Fibroblast of skin of right quadriceps (primary cell): ENCODE measurements around the gene BMERB1.
A peak's percentile ranks its signal among the peaks of the same experiment; 100 is the strongest.
"Not testable (repeated sequence)": the region's sequence is repeated elsewhere in the genome, so short reads cannot be mapped to it uniquely, and the experiment has no call there.

ENCODE experiments used
- DNase-seq: peaks from one replicate; pipeline ENCODE4 v3.0.0-alpha.2; 2013

Gene BMERB1

DNA sequence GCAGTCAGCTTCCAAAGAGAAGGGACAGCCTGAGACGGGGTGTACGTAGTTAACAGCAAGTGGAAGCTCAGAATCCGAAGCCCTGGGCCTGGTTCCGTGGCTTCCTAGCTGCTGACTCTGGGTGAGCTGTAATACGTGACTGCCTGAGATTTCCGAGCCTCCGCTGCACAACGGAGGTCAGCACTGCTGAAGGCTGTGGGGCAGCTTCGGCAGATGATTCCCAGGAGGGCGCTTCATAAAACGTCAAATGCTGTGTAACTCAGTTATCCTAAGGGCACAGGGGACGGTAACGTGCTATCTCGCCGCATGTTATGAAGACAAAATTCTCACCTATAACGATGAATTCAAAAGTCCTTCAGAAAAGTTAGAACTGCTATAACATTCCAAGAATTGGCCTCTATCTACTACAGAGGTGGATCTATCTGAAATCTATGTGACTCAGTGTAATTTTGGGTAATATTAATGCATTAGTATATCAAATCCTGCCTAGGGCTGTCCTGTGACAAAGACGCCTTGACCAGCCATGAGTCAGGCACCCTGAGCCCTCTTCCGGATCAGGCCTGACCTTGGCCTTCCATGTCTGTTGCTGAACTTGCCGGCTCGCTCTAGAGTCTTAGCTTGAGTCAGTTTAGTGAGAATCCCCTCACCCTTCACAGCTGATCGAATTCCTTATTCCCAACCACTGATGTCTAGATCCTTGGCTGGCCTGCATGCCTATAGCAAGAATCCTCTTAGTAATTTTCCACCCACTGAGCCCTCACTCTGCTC is 165.1 kb downstream of the BMERB1 start:
- no peak for DNase-seq

GRCh38 chr16:15601212-15601879 is 167.0 kb downstream of the BMERB1 start:
- no peak for DNase-seq

- DNase-seq, result no peak
Measured at GRCh38 chr16:15602285-15603044, 168.1 kb downstream of the BMERB1 start.

DNA sequence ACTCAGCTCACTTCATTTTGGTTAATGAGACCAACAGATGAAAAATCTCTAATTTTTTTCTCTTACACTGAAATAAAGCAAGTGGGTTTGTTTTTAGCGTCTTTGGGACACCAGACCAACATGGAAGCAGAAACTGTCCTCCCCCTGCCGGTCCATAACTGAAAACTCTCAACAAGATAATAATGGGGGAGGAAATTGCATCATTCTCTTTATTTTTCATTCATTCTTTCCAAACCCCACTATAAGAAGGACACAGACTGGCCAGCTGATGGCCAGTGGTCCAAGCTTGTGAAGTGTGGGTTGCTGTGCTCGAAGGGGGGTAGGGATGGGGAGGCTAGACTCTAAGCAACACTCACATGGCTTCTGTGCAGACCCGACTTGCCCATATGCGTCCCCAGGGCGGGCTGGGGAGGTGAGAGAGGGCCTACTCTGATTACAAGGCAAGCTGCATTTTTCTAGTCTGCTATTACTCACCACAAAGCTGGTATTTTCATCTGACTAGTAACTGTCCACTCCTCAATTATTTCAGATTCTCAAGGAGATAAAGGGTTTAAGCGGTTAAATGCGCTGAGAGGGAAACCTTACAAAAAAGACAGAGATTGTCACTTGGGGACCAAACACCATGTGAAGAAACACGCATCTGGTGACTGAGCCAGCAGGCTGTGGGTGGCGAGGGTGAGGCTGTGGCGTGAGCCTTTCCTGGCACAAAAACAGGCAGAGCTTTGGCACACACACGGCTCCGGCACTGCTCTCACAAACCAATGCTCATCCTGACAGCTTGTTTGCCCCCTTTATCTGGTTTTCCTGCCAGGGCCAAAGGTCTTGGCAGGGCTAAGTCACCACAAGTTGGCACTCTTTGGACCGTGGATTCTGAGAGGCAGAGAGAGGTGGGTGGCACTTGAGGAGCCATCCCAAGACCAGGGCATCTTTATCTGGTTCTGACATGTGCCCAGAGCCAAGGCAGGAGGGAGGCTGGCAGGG is 170.4 kb downstream of the BMERB1 start:
- no peak for DNase-seq

DNA sequence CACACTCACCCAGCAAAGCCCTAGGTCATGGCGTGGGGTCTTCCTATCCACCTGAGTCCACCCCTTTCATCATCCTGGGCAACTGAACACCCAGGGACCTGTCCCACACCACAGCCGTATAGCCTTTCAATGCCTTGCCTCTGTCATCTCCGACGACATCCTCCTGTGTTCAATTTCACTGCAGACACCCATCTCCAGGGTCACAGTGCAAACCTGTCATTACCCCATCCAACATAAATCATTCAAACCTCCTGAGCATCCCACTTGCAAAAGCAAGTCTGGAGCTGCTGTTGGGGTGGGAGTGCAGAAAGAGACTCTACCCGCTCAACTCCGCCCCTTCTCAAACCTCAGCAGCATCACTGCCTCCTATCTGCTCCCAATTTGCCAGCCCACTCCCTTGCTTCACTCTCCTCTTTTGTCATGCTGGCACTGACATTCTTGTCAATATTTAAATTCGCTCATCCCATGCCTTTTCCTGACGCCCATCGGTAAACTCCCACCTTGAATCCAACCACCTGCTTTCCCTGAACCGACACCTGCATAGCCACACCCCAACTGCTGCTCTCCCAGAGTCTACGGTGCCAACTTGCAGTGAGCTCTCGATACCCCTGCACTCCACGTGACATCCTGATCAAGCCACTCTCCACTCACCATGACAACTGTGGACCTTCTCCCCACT is 171.6 kb downstream of the BMERB1 start:
- DNase-seq, result no peak

GRCh38 chr16:15606518-15607220 is 172.3 kb downstream of the BMERB1 start:
- DNase-seq, result no peak

DNA sequence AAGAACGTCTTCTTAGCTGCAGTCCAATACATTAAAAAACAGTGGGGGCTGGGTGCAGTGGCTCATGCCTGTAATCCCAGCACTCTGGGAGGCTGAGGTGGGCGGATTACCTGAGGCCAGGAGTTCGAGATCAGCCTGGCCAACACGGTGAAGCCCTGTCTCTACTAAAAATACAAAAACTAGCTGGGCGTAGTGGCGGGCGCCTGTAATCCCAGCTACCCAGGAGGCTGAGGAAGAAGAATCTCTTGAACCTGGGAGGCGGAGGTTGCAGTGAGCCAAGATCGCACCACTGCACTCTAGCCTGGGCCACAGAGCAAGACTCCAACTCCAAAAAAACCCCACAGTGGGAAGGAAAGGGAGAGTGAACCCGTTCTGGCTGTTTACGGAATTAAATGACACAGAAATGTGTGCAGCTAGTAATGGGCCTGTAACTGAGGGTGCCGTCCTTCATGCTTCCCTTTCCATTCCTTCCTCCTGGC is 172.9 kb downstream of the BMERB1 start:
- DNase-seq, result not testable (repeated sequence)

DNA sequence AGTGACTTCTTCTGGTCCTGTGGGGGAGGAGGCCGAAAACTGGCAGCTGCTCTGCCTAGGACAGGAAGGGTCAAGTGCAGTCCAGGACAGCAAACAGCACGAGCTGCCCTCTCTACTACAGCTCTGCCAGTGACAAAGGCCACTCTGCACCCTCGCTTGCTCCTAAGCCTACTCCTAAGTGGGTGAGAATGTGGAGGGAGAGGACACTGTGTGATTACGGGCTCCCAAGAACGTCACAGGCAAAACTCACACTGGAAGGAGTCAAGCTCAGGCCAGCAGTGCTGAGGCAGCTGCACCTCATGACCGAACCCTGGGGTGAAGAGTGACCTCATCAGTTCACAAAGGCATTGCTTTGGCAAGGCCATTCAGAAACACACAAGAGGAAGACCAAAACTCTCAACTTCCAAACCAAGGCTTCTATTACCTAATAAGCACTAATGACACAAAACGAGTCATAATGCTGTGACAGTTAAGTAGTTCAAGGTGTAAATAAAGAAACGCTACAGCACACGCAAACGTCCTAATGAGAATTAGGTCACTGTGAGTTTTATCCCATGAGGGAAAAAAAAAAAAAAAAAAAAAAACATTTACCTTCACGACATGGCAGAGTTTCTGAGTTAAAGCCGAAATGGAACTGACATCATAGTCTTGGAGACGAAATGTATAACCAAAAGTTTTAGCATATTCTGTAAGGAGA is 173.5 kb downstream of the BMERB1 start:
- DNase-seq, result no peak

- no peak for DNase-seq
Measured at GRCh38 chr16:15608398-15609285, 174.3 kb downstream of the BMERB1 start.

- no peak for DNase-seq
Measured at GRCh38 chr16:15609286-15609649, 174.9 kb downstream of the BMERB1 start.

DNA sequence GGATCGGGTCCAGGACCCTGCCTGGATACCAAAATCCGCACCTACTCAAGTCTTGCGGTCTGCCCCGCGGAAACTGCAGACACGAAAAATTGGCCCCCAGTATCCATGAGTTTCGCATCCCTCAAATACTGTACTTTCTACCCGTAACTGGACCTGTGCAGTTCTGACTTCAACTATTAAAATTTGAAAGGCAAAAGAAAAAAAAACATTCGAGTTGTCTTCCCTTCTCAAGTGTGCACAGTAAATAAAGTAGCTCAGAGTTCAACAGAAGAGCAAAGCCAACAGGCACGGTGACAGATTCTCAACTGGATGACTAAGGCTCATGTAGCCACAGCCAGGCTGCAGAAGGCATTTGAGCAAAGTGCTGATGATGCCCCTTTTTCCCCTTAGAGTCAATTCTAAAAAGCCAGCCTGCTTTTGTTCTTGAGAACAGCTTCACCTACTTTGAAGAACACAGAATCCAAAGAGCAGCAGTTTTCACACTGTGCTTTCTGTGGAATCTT is 176.0 kb downstream of the BMERB1 start:
- DNase-seq, result no peak

DNA sequence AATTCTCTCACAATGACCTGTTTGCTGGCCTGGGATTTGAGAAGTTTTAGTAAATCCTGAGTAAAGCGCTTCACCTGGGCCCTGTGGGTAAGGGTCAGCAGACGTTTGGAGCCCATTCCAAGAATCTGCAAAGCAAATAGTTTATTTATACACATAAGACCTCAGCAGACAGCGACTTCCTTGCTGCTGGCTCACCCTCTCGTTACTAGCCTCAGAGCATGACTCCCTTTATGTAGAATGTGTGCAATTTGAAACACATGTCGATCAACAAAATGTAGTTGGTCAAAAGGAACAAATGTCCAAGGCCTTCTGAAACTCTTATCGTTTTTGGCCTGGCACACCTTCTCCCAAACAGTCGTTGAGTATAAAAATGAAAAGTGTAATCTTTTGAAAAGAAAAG is 177.2 kb downstream of the BMERB1 start:
- DNase-seq, result peak; percentile 20

- no peak for DNase-seq
Measured at GRCh38 chr16:15613676-15614075, 179.3 kb downstream of the BMERB1 start.

DNA sequence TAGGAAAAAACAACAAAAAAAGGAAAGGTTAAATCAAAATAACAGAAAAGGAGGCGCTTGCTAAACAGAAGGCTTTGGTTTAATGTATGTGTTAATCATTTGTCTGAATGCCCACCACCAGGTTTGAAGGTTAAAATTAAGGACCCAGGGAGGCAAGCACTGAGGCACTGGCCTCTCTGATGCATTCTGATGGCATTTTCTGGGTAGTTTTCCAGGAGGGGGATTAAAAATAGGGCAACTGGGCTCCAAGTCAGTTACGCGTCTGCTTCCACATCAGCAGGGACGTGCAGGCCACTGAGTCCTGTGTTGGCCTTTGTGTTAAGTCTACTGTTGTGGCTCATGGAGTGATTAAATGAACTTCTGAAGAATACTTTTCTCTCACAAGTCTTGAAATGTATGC is 181.6 kb downstream of the BMERB1 start:
- no peak for DNase-seq

DNA sequence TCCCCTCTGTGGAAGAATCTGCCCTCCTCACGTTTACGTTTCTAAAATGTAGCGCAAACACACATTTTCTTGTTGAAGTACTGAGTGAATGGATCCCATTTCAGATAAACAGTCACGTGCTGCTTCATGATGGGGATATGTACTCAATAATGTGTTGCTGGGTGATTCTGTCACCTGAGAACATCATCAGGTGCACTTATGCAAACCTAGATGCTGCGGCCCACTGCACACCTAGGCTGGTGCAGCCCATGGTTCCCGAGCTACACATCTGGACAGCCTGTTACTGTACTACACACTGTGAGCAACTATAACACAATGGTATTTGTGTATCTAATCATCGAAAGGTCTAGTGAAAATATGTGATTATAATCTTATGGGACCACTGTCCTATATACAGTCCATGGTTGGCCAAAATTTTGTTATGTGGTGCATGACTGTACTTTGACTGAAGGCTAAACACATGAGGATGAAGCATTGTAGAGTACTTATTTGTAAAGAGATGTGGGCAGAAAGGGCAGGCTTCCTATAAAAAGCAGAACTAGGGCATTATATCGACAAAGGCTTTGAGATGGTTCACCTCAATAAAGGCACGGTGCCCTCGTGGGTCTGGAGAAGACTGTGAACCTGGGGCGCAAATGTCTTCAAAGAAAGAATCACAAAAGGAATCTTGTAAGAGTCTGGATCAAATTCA is 182.2 kb downstream of the BMERB1 start:
- DNase-seq, result no peak

DNA sequence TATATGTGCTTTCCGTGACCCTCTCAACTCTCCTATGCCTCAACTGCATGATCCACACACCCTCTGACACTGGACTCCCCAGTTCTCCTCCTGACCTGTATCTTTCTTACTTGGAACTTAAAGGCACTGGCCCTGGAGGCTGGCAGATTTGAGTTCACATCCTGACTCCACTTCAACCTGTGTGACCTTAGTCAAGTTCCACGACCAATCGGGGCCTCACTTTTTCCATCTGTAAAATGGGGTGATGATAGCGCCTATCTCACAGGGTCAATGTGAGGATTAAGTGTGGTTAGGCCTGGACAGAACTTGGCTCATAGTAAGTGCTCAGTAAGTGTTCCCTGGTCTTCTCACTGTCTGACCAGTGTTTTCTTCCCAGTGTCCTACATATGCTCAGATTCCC is 183.5 kb downstream of the BMERB1 start:
- DNase-seq, result no peak

GRCh38 chr16:15618392-15618791 is 184.0 kb downstream of the BMERB1 start:
- DNase-seq, result peak; percentile 68

GRCh38 chr16:15620611-15621195 is 186.3 kb downstream of the BMERB1 start:
- DNase-seq, result no peak
